B cell (primary cell): ENCODE measurements around the gene DENND1C. TPM values are rescaled to one million over a fixed set of nuclear protein-coding genes. Genes with fewer than 3 reads are reported as not detected.

ENCODE experiments used
- ATAC-seq: fragments of 200-7000 bp; cut with Tn5 transposase; one replicate; pipeline ENCODE4 v1.10.0; 2021; ENCODE audit warnings: low read depth, mild to moderate bottlenecking, moderate number of reproducible peaks, moderate library complexity
- CTCF ChIA-PET: fragments of 350-600 bp; sonication (Branson Sonifier 250); formaldehyde crosslinking; loops from one replicate; lab custom pipeline; 2021; ENCODE audit warnings: antibody characterized with exemption, inconsistent platforms; lab: Charles Lee
- POLR2A ChIA-PET: fragments of 350-600 bp; sonication (Branson Sonifier 250); formaldehyde crosslinking; loops from one replicate; lab custom pipeline; 2021; ENCODE audit warnings: antibody characterized with exemption; lab: Charles Lee
- DNase-seq: peaks from one replicate; pipeline ENCODE4 v3.0.0; 2013
- H2AFZ ChIP-seq: 2 replicates; pipeline ENCODE4 v1.6.1; 2012; ENCODE audit warnings: mild to moderate bottlenecking, low read depth, low read length; ENCODE audit not compliant: insufficient read depth, poor library complexity, severe bottlenecking
- H3K27ac ChIP-seq, 2 donors: 1 replicate in 1 of 2; 2 replicates in 1 of 2; pipeline ENCODE4 v1.5.1; 2012 to 2013; ENCODE audit warnings: low read length in 2 of 2, mild to moderate bottlenecking in 2 of 2, moderate library complexity in 1 of 2
- H3K27me3 ChIP-seq, 4 experiments: fragments of 200-600 bp in 1 of 4; sonication (generic) in 1 of 4; replicated peaks in 1 of 4; 1 replicate in 2 of 4; 2 replicates in 2 of 4; pipeline versions ENCODE4 v1.6.1 to v1.7.0; 2013 to 2016; ENCODE audit warnings: low read length in 3 of 4, mild to moderate bottlenecking in 2 of 4, mixed read lengths in 1 of 4, moderate library complexity in 1 of 4; ENCODE audit not compliant: insufficient read depth in 4 of 4, control insufficient read depth in 3 of 4; ENCODE audit errors: control extremely low read depth in 1 of 4
- H3K36me3 ChIP-seq, 2 experiments: replicated peaks in 1 of 2; 1 replicate in 1 of 2; 2 replicates in 1 of 2; pipeline versions ENCODE4 v1.6.1 to v1.7.1; 2013; ENCODE audit warnings: low read length in 1 of 2; ENCODE audit not compliant: insufficient read depth in 2 of 2, control insufficient read depth in 1 of 2; ENCODE audit errors: control extremely low read depth in 1 of 2, extremely low read depth in 1 of 2
- H3K4me1 ChIP-seq, 2 donors: fragments of 200-600 bp in 1 of 2; sonication (generic) in 1 of 2; 1 replicate in 1 of 2; 2 replicates in 1 of 2; pipeline versions ENCODE4 v1.5.1 to v1.6.1; 2013 to 2017; ENCODE audit warnings: low read length in 2 of 2; ENCODE audit not compliant: control insufficient read depth in 2 of 2, insufficient read depth in 2 of 2
- H3K4me2 ChIP-seq: replicated peaks from 2 replicates; pipeline ENCODE3; 2012; ENCODE audit warnings: mild to moderate bottlenecking, low read depth, low read length; ENCODE audit not compliant: poor library complexity, severe bottlenecking
- H3K4me3 ChIP-seq, 5 experiments: fragments of 200-600 bp in 1 of 5; sonication (generic) in 1 of 5; 1 replicate in 3 of 5; 2 replicates in 2 of 5; pipeline versions ENCODE4 v1.5.1 to v1.7.0; 2011 to 2016; ENCODE audit warnings: low read length in 4 of 5, mild to moderate bottlenecking in 4 of 5, low read depth in 2 of 5, control low read depth in 1 of 5, moderate library complexity in 1 of 5; ENCODE audit not compliant: insufficient read depth in 1 of 5; ENCODE audit errors: control extremely low read depth in 1 of 5, extremely low read depth in 1 of 5
- H3K79me2 ChIP-seq: fragments of 200-600 bp; sonication (generic); one replicate; pipeline ENCODE4 v1.6.0; 2016; ENCODE audit warnings: low read length; ENCODE audit not compliant: control insufficient read depth, insufficient read depth
- H3K9ac ChIP-seq: fragments of 200-600 bp; sonication (generic); 2 replicates; pipeline ENCODE4 v1.6.1; 2017; ENCODE audit warnings: mild to moderate bottlenecking, low read length, moderate library complexity
- H3K9me3 ChIP-seq, 3 donors: one replicate each; pipeline versions ENCODE4 v1.6.1 to v1.7.1; 2013; ENCODE audit warnings: low read length in 2 of 3; ENCODE audit not compliant: control insufficient read depth in 2 of 3, insufficient read depth in 1 of 3; ENCODE audit errors: control extremely low read depth in 1 of 3
- H4K20me1 ChIP-seq: 2 replicates; pipeline ENCODE4 v1.6.0; 2012; ENCODE audit warnings: mild to moderate bottlenecking, low read length; ENCODE audit not compliant: insufficient read depth, control insufficient read depth, poor library complexity, severe bottlenecking
- H3K27ac Mint-ChIP-seq: one replicate; pipeline ENCODE4 v1.8.0; 2021; ENCODE audit warnings: mixed read lengths
- H3K27me3 Mint-ChIP-seq: one replicate; pipeline ENCODE4 v1.8.0; 2021; ENCODE audit warnings: mixed read lengths
- H3K4me1 Mint-ChIP-seq: one replicate; pipeline ENCODE4 v1.8.0; 2021; ENCODE audit warnings: mixed read lengths
- H3K4me3 Mint-ChIP-seq: one replicate; pipeline ENCODE4 v1.8.0; 2021; ENCODE audit warnings: mixed read lengths
- H3K9me3 Mint-ChIP-seq: one replicate; pipeline ENCODE4 v1.8.0; 2022; ENCODE audit warnings: mixed read lengths; ENCODE audit not compliant: insufficient read depth
- CTCF ChIP-seq: fragments of 200-600 bp; IDR thresholded peaks from one replicate; pipeline ENCODE4 v1.8.0; 2022; ENCODE audit warnings: antibody characterized with exemption, mild to moderate bottlenecking
- EZH2 ChIP-seq: IDR thresholded peaks from 2 replicates; pipeline ENCODE4 v1.6.1; 2012; ENCODE audit warnings: borderline replicate concordance, low read depth, mild to moderate bottlenecking, moderate library complexity, low read length; ENCODE audit not compliant: insufficient read depth, poor library complexity, severe bottlenecking
- WGBS: methylation state at CpG from one replicate; pipeline ENCODE4 v1.1.5; 2013; ENCODE audit warnings: missing lambda C conversion rate; ENCODE audit not compliant: insufficient coverage; 5-methylcytosine and 5-hydroxymethylcytosine counted together
- intact Hi-C: fragments of 100-400 bp; cut with micrococcal nuclease; formaldehyde crosslinking; loops from one replicate; pipeline ENCODE4 v1.10.0; 2022
- polyA plus RNA-seq: library from polyadenylated mRNA; depleted of rRNA; stranded (reverse); fragments of >200 nt; gene quantifications from 2 replicates; pipeline ENCODE4 v1.2.3, GENCODE V29; 2012
- total RNA-seq, 2 donors: library from RNA; stranded (reverse); fragments of 120-200 nt in 1 of 2; gene quantifications; 1 replicate in 1 of 2; 2 replicates in 1 of 2; pipeline versions ENCODE4 v1.2.3 to v1.2.4, GENCODE V29; 2013 to 2022

The DENND1C gene
- total and polyA plus RNA-seq, 2 donors (not counting 1 experiment from before 2014, with no cell fraction given): 119 to 132 TPM

- H4K20me1 ChIP-seq: no peaks in the 10 kb centered on the region
- peak within 1 kb of the TSS; percentile 90 for H3K9ac ChIP-seq
- TF ChIP-seq CTCF (no peak), EZH2 (no peak)
- Mint-ChIP-seq H3K27me3 (no peaks in the 10 kb centered on the region), H3K27ac (peak within 1 kb of the TSS; percentile 88), H3K9me3 (no peaks in the 10 kb centered on the region), H3K4me3 (peak within 1 kb of the TSS; percentile 95), H3K4me1 (peaks cover 25% of the 10 kb centered on the region)
- H3K27me3 ChIP-seq: peaks cover 0 to 9% (median 3%) of the 10 kb centered on the region in 4 experiments
- peak within 1 kb of the TSS; percentile 60 to 93 (median 78) for H3K4me3 ChIP-seq
- no peak for DNase-seq
- ChIA-PET POLR2A (interaction anchor here (0.5 to 1.4 kb wide), 4 partner anchors 22 to 68 kb away, joined by 3 to 10 read pairs (median 6); partner anchors contain the start of genes DENND1C and KHSRP), CTCF (interaction anchor here (0.6 to 1.1 kb wide), 3 partner anchors 35 to 294 kb away, joined by 3 to 4 read pairs (median 3); partner anchors contain the start of gene KHSRP)
- ATAC-seq: peak; percentile 18
- intact Hi-C loops: loop anchor here (1.0 to 2.0 kb wide), 10 partner anchors 34 to 555 kb away; partner anchors contain the start of genes CLPP, GPR108, GTF2F1 and VMAC
- 6% methylated on average over 68 of the region's 70 CpGs for WGBS
- no peaks in the 10 kb centered on the region for H3K36me3 ChIP-seq
- no peaks in the 10 kb centered on the region for H3K79me2 ChIP-seq
- H3K9me3 ChIP-seq: peaks cover 0 to 24% (median 1%) of the 10 kb centered on the region in 3 donors
- H3K4me1 ChIP-seq: peaks cover 7 to 32% of the 10 kb centered on the region in 2 donors
- peak within 1 kb of the TSS; percentile 85 for H3K4me2 ChIP-seq
- peak within 1 kb of the TSS; percentile 76 to 86 for H3K27ac ChIP-seq
- H2AFZ ChIP-seq: peak within 1 kb of the TSS; percentile 96
Observed at GRCh38 chr19:6459262-6460098, 22.1 kb downstream of the DENND1C start, which contains the start of gene SLC25A23. Gene SLC25A23 (minus strand): TSS chr19:6459792. CDS start chr19:6459628, 164 bp downstream.
